ENCODE data around the gene FLCN.

Gene FLCN

DNA sequence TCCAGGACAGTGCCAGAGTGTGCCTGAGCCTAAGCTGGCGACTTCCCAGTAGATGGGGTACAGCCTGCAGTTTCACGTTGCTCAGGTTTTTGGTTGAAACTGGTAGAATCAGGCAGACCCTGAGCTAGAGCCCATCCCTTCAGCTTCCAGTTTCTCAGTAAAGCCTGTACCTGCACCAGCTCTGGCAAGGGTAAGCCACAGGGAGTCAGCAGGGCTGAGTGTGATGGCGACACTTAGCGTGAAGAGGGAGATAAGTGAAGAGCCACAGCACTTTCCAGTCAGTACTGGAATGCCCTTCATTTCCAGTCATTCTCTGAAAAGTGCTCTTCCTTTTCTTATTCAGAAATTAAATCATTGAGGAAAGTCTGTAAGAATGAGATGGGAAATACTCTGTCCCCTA is 53.2 kb downstream of the FLCN start:
- Histone ChIP-seq H3K9me2 (ENCODE audit: low read depth, low read length) (no peaks in the 10 kb centered on the region), H3K27me3 (ENCODE audit: insufficient read depth, low read length) (no peaks in the 10 kb centered on the region), H3K4me3 (ENCODE audit: low read depth, low read length, poor library complexity, severe bottlenecking) (no peak overlapping the region), H2AFZ (ENCODE audit: low read length) (no peak overlapping the region), H3K9ac (ENCODE audit: low read length) (no peak overlapping the region), H3K4me1 (ENCODE audit: insufficient read depth, low read length, severe bottlenecking) (peaks cover 37% of the 10 kb centered on the region), H3K27ac (ENCODE audit: low read depth, low read length, poor library complexity, severe bottlenecking) (no peak overlapping the region), H3K79me2 (ENCODE audit: insufficient read depth, low read length) (no peaks in the 10 kb centered on the region), H4K20me1 (ENCODE audit: insufficient read depth, low read length) (no peaks in the 10 kb centered on the region), H3K36me3 (ENCODE audit: insufficient read depth, low read length) (peaks cover 73% of the 10 kb centered on the region), H3K4me2 (ENCODE audit: low read length) (no peak overlapping the region), H3F3A (ENCODE audit: insufficient read depth, low read length) (peaks cover 4% of the 10 kb centered on the region; the same call in 1 of the 2 replicates), H3K9me3 (ENCODE audit: low read length) (no peaks in the 10 kb centered on the region)
- TF ChIP-seq EZH2 (IDR thresholded peaks at IDR 0.05; ENCODE audit: borderline replicate concordance, low read length) = no peak

DNA sequence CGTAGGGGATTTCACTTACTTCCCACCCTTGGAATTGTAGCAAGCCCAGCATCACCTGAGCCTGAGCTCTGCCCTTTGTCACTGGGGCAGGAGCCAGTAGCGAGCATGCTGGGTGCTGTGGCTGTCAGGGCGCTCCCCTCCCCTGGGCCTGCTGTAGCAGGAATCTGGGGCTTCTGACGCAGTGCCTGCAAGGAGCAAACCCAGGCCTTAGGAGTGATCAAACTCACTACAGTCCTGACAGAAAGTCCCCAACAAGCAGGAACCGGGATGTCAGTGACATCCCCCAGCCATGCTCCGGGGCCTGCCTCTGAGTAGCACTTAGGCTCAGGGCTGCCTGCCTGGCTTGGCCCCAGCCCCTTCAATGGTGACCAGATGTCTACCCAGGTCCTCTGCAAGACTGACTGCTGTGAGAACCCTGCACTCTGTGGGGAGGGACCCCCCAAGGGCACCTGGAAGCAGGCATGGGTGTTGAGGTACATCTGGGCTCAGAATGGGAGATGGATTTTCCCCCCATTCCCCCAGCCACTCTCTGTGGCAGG is 54.3 kb downstream of the FLCN start:
- Histone ChIP-seq H4K20me1 (ENCODE audit: insufficient read depth, low read length) (no peaks in the 10 kb centered on the region), H2AFZ (ENCODE audit: low read length) (no peak overlapping the region), H3K79me2 (ENCODE audit: insufficient read depth, low read length) (no peaks in the 10 kb centered on the region), H3K9me3 (ENCODE audit: low read length) (no peaks in the 10 kb centered on the region), H3F3A (ENCODE audit: insufficient read depth, low read length) (peaks cover 4% of the 10 kb centered on the region; the same call in 1 of the 2 replicates), H3K4me2 (ENCODE audit: low read length) (peak overlapping the region; percentile 41; the same call in 1 of the 2 replicates), H3K4me3 (ENCODE audit: low read depth, low read length, poor library complexity, severe bottlenecking) (no peak overlapping the region), H3K9ac (ENCODE audit: low read length) (no peak overlapping the region), H3K27ac (ENCODE audit: low read depth, low read length, poor library complexity, severe bottlenecking) (peak overlapping the region; percentile 79), H3K36me3 (ENCODE audit: insufficient read depth, low read length) (peaks cover 71% of the 10 kb centered on the region), H3K9me2 (ENCODE audit: low read depth, low read length) (no peaks in the 10 kb centered on the region), H3K27me3 (ENCODE audit: insufficient read depth, low read length) (no peaks in the 10 kb centered on the region), H3K4me1 (ENCODE audit: insufficient read depth, low read length, severe bottlenecking) (peaks cover 37% of the 10 kb centered on the region)
- TF ChIP-seq, protein P1, sequence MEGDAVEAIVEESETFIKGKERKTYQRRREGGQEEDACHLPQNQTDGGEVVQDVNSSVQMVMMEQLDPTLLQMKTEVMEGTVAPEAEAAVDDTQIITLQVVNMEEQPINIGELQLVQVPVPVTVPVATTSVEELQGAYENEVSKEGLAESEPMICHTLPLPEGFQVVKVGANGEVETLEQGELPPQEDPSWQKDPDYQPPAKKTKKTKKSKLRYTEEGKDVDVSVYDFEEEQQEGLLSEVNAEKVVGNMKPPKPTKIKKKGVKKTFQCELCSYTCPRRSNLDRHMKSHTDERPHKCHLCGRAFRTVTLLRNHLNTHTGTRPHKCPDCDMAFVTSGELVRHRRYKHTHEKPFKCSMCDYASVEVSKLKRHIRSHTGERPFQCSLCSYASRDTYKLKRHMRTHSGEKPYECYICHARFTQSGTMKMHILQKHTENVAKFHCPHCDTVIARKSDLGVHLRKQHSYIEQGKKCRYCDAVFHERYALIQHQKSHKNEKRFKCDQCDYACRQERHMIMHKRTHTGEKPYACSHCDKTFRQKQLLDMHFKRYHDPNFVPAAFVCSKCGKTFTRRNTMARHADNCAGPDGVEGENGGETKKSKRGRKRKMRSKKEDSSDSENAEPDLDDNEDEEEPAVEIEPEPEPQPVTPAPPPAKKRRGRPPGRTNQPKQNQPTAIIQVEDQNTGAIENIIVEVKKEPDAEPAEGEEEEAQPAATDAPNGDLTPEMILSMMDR (IDR thresholded peaks at IDR 0.05; ENCODE audit: low read length) = no peak
- TF ChIP-seq EZH2 (IDR thresholded peaks at IDR 0.05; ENCODE audit: borderline replicate concordance, low read length) = no peak

DNA sequence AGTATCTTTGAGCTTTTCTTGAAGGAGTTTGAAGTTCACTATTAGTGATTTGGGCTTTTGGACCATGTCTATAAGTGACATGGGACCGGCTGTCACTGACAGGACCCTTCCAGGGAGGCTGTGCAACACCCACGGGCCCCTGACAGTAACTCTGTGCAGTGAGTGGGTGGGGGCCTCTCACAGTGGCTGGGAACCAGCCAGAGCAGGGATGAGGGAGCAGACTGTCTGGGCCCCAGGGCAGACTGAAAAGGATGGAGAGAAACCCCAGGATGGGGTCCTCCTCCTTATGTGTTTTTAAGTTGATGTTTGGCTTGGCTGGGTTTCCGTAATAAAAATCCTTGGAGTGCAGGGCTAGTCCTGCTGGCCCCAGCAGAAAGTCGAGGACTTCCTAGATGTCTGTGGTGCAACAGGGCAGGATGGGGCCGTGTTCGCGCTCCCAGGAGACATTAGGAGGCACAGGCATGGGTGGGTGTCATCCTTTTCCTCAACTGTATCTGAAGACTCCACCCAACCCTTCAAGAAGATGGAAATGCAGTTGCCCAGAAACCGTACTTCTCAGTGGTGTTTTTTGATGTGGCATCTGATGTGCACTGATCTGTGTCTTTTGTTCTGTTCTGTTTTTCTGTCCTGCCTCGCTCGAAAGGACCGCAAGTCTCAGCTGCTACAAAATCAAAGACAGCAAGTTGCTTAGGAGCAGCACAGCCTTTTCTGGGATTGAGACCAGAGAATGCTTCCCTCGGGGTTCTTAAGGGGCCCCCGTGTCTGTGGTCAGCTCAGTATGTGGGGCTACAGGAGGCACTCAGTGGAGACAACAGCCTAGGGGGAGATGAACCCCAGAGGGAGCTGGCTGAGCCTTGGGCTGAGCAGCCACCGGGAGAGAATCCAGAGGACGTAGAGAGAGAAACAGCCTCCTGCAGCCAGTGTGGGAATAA is 55.0 kb downstream of the FLCN start:
- Histone ChIP-seq H2AFZ (ENCODE audit: low read length) (no peak overlapping the region), H3K4me2 (ENCODE audit: low read length) (peak overlapping the region; percentile 46; the same call in 1 of the 2 replicates), H3K27ac (ENCODE audit: low read depth, low read length, poor library complexity, severe bottlenecking) (peak overlapping the region; percentile 79), H3K9ac (ENCODE audit: low read length) (no peak overlapping the region), H3K4me1 (ENCODE audit: insufficient read depth, low read length, severe bottlenecking) (peaks cover 37% of the 10 kb centered on the region), H3K9me2 (ENCODE audit: low read depth, low read length) (no peaks in the 10 kb centered on the region), H4K20me1 (ENCODE audit: insufficient read depth, low read length) (no peaks in the 10 kb centered on the region), H3K36me3 (ENCODE audit: insufficient read depth, low read length) (peaks cover 70% of the 10 kb centered on the region), H3K27me3 (ENCODE audit: insufficient read depth, low read length) (no peaks in the 10 kb centered on the region), H3F3A (ENCODE audit: insufficient read depth, low read length) (peaks cover 4% of the 10 kb centered on the region; the same call in 1 of the 2 replicates), H3K79me2 (ENCODE audit: insufficient read depth, low read length) (no peaks in the 10 kb centered on the region), H3K9me3 (ENCODE audit: low read length) (no peaks in the 10 kb centered on the region), H3K4me3 (ENCODE audit: low read depth, low read length, poor library complexity, severe bottlenecking) (no peak overlapping the region)
- no peak for TF ChIP-seq EZH2 (IDR thresholded peaks at IDR 0.05; ENCODE audit: borderline replicate concordance, low read length)
- TF ChIP-seq, protein P1 (IDR thresholded peaks at IDR 0.05; ENCODE audit: low read length) = no peak

Data from OCI-LY1 (cell line).